ENCODE data around the gene HDGF.
"Not testable (repeated sequence)": the region's sequence is repeated elsewhere in the genome, so short reads cannot be mapped to it uniquely, and the experiment has no call there.

Gene HDGF

GRCh38 chr1:156766298-156767100 is 15.0 kb upstream of the HDGF start:
- peak; percentile 47 for DNase-seq

GRCh38 chr1:156765666-156766065 is 14.2 kb upstream of the HDGF start:
- DNase-seq: no peak

- not testable (repeated sequence) for DNase-seq
Observed at GRCh38 chr1:156765136-156765535, 13.7 kb upstream of the HDGF start.

- no peak for DNase-seq
Observed at GRCh38 chr1:156760796-156761104, 9.3 kb upstream of the HDGF start.

- peak; percentile 33 for DNase-seq
Observed at GRCh38 chr1:156760092-156760795, 8.8 kb upstream of the HDGF start.

GRCh38 chr1:156757572-156758253 is 6.2 kb upstream of the HDGF start:
- not testable (repeated sequence) for DNase-seq

- no peak for DNase-seq
Observed at GRCh38 chr1:156756355-156756754, 4.9 kb upstream of the HDGF start.

GRCh38 chr1:156755527-156755950 is 4.1 kb upstream of the HDGF start:
- no peak for DNase-seq

GRCh38 chr1:156754219-156754618 is 2.7 kb upstream of the HDGF start:
- peak; percentile 16 for DNase-seq

- no peak for DNase-seq
Observed at GRCh38 chr1:156752843-156753482, 1.5 kb upstream of the HDGF start.

- DNase-seq: peak; percentile 75
Observed at GRCh38 chr1:156751757-156752481, 444 bp upstream of the HDGF start.

- peak; percentile 31 for DNase-seq
Observed at GRCh38 chr1:156750711-156751450, 594 bp downstream of the HDGF start.

- peak; percentile 47 for DNase-seq
Observed at GRCh38 chr1:156750191-156750672, 1.2 kb downstream of the HDGF start.

- DNase-seq: no peak
Observed at GRCh38 chr1:156749419-156750118, 1.9 kb downstream of the HDGF start.

GRCh38 chr1:156748670-156749418 is 2.6 kb downstream of the HDGF start:
- DNase-seq: no peak

- DNase-seq: no peak
Observed at GRCh38 chr1:156747742-156748669, 3.5 kb downstream of the HDGF start.

GRCh38 chr1:156746728-156747631 is 4.5 kb downstream of the HDGF start:
- peak; percentile 53 for DNase-seq

- no peak for DNase-seq
Observed at GRCh38 chr1:156746406-156746727, 5.1 kb downstream of the HDGF start.

Data from NCI-H510A treated with DMSO at 0.1 percent for 48 hours (cell line).